GM12891 (cell line): Measurements from ENCODE around the gene ARHGEF16.

ENCODE experiments used
- DNase-seq: peaks from one replicate; pipeline ENCODE4 v3.0.0; 2011; ENCODE audit warnings: low spot score; ENCODE audit not compliant: insufficient read length
- FAIRE-seq: peaks from 2 replicates; lab custom pipeline; 2011; peaks lifted over from hg19 to GRCh38; lab: Jason Lieb, UNC
- PAX5 ChIP-seq: IDR thresholded peaks from 2 replicates; pipeline ENCODE4 v1.6.1; 2011; ENCODE audit warnings: low read length, moderate library complexity, mild to moderate bottlenecking; ENCODE audit not compliant: insufficient read depth, severe bottlenecking
- POLR2A ChIP-seq: IDR thresholded peaks from 2 replicates; pipeline ENCODE4 v1.6.1; 2011; ENCODE audit warnings: low read depth, low read length, control low read depth
- POLR2AphosphoS5 ChIP-seq: IDR thresholded peaks from 2 replicates; pipeline ENCODE4 v1.6.1; 2011; ENCODE audit warnings: low read depth, low read length, control low read depth
- POU2F2 ChIP-seq: IDR thresholded peaks from 2 replicates; pipeline ENCODE4 v1.6.1; 2011; ENCODE audit warnings: low read depth, mild to moderate bottlenecking, control low read depth, low read length, moderate library complexity
- SPI1 ChIP-seq: IDR thresholded peaks from 2 replicates; pipeline ENCODE4 v1.6.1; 2011; ENCODE audit warnings: low read depth, low read length, control low read depth
- TAF1 ChIP-seq: IDR thresholded peaks from 2 replicates; pipeline ENCODE4 v1.6.1; 2011; ENCODE audit warnings: low read depth, low read length, control low read depth

Gene ARHGEF16

GRCh38 chr1:3478187-3478586 is 23.7 kb downstream of the ARHGEF16 start:
- FAIRE-seq (no peak), DNase-seq (no peak)
- TF ChIP-seq TAF1 (no peak), SPI1 (no peak), POU2F2 (no peak), POLR2AphosphoS5 (no peak), PAX5 (no peak), POLR2A (no peak)

DNA sequence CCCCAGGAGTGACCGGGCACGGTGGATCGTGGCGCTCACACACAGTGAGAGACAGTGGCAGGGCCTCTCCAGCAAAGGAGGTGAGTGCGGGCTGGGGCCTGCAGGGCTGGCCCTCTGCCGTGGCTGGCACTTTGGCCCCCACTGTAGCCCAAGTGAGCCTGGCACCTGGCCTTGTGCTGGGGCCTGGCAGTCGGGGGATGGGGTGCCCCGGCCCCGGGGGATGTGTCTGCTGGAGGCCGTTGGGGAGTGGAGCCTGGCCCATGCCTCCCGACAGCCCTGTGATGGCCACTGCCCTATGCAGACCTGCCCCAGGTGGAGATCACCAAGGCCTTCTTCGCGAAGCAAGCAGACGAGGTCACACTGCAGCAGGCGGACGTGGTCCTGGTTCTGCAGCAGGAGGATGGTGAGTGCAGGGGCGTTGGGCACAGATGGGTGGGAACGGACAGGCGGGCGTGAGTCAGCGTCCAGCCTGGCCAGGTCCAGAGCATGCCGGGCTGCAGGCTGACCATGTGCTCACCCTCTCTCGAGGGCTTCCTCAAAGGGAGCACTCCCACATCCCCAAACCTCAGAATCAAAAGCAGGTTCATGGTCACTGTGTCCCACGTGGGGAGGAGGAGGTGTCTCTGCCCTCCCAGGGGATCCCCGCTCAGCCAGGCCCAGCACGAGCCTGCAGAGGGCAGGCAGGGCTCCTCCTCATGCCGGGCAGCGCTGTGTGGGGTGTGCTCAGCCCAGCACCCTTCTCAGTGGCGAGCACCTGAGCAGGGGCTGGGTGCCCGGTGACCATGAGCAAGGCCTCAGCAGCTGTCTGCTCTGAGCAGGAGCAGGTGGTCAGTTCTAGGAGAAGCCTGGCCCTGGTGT is 25.3 kb downstream of the ARHGEF16 start:
- TF ChIP-seq POU2F2 (no peak), POLR2AphosphoS5 (no peak), POLR2A (no peak), SPI1 (no peak)
- DNase-seq (no peak), FAIRE-seq (no peak)

GRCh38 chr1:3480369-3480719 is 25.9 kb downstream of the ARHGEF16 start:
- DNase-seq (no peak), FAIRE-seq (no peak)
- TF ChIP-seq SPI1 (no peak), POLR2AphosphoS5 (no peak), POLR2A (no peak), PAX5 (no peak), POU2F2 (no peak)

GRCh38 chr1:3481046-3481445 is 26.6 kb downstream of the ARHGEF16 start:
- no peak for TF ChIP-seq POLR2AphosphoS5
- TF ChIP-seq SPI1 = no peak
- TF ChIP-seq TAF1 = no peak
- no peak for TF ChIP-seq POLR2A
- no peak for TF ChIP-seq POU2F2
- no peak for TF ChIP-seq PAX5
- FAIRE-seq (no peak), DNase-seq (no peak)

DNA sequence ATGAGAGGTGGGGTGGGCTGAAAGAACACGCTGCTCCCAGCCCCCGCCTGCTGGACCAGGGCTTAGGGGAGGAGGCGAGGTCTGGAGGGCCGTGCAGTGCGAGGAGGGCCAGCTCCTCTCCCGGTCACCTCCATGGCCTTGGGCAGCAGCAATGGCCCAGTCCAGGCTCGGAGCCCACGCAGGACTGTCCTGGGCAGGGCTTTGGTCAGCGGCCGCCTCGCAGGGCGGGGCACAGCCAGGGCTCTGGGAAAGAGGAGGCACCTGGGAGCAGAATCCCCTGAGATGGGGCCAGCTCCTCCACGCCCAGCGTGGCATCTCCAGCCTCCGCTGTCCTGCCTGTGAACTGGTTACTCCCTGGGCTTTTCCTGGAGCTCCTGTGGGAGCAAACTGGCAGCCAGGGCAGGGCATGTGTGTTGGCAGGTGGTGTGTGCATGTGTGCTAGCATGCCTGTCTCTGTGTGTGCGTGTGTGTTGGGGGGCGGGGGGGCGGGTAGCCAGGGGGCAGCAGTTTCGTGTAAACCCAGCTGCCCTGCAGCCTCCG is 27.4 kb downstream of the ARHGEF16 start:
- no peak for DNase-seq
- FAIRE-seq = no peak
- TF ChIP-seq POLR2A (no peak), POLR2AphosphoS5 (no peak), POU2F2 (no peak), TAF1 (no peak), PAX5 (no peak), SPI1 (no peak)

DNA sequence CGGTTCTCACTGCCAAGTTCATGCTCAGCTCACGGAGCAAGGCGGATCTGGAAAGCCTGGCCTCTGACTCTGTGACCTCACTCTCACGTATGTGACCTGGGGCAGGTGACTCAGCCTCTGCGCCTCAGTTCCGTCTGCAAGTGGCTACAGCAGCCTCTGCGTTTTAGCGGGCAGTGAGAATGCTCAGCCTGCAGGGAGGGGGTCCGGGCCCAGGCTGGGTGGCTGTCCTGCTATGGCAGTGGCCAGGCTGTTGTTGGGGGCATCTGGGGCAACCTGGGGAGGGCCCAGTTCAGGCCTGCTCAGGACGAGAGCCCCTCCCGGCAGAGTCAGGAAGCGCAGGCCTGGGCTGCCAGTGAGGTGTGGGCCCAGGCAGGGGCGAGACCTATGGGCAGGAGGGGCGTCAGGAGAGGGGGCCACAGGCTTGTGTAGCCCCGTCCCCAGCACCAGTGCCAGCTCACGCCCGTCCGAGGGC is 27.9 kb downstream of the ARHGEF16 start:
- DNase-seq (peak; percentile 70), FAIRE-seq (no peak)
- no peak for TF ChIP-seq PAX5
- no peak for TF ChIP-seq POLR2AphosphoS5
- no peak for TF ChIP-seq POLR2A
- no peak for TF ChIP-seq SPI1
- no peak for TF ChIP-seq TAF1
- TF ChIP-seq POU2F2 = no peak

GRCh38 chr1:3483380-3483779 is 28.9 kb downstream of the ARHGEF16 start:
- FAIRE-seq (no peak), DNase-seq (no peak)
- TF ChIP-seq PAX5 (no peak), POU2F2 (no peak)

DNA sequence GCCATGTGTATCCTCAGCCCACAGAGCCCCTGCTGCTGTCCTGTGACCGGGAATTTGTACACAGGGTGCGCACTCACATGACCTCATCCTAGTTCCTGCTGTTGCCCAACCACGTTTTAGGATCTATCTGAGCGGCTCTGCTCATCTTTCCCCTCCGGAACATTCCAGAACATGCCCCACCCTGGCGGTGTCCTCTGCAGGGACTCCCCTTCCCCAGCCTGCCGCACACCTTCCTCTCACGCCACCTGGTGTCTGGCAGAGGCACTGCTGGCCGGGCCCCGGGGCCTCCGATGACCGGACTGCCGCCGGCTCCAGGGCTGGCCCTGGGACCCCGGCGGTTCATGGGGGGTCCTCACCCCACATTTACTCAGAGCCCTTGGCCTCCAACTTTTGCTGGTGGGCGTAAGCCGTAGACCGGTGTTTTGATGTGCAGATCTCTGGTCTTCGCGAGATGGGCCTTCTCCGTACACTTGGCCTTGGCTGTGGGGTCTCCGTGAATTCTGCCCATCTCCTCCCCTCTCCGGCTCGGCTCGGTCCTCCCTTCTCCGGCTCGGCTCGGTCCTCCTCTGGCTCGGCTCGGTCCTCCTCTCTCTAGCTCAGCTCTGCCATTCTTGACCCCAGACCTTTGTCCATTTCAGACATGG is 29.5 kb downstream of the ARHGEF16 start:
- no peak for FAIRE-seq

DNA sequence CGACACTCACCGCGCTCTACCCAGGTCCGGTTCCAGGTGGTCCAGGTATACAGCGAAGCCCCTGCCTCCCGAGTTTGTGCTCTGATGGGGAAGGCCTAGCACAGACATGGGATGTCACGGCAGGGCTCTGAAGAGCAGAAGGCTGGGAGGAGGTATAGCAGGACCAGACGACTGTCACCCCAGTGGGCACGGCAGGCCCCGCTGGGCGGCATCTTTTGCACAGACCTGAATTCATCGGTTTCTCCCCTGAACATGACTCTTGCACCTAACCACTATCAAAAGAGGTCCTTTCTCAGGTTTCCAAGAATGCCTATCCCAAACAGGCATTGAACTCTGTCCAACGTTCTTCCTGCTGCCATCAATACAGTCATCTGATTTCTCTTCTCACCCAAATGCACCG is 30.6 kb downstream of the ARHGEF16 start:
- TF ChIP-seq TAF1 = no peak
- no peak for TF ChIP-seq POU2F2
- TF ChIP-seq POLR2A = no peak
- TF ChIP-seq POLR2AphosphoS5 = no peak
- no peak for TF ChIP-seq PAX5
- no peak for TF ChIP-seq SPI1
- no peak for FAIRE-seq
- DNase-seq = no peak

More for the DNA sequence above, 29.5 kb downstream of the ARHGEF16 start:
- TF ChIP-seq TAF1 (no peak), POU2F2 (no peak), SPI1 (no peak), PAX5 (no peak), POLR2AphosphoS5 (no peak), POLR2A (no peak)
- peak; percentile 77 for DNase-seq

- no peak for DNase-seq
- TF ChIP-seq POU2F2 (no peak), TAF1 (no peak), POLR2A (no peak), SPI1 (no peak)
- no peak for FAIRE-seq
Observed at GRCh38 chr1:3488432-3488831, 34.0 kb downstream of the ARHGEF16 start.
